Stomach (tissue), 4 donors: Measurements from ENCODE around the gene ADGRG4.

Experiments used
- EP300 ChIP-seq: sonication (generic); formaldehyde crosslinking; IDR thresholded peaks from one replicate; pipeline ENCODE4 v1.6.1; 2017; ENCODE audit warnings: antibody characterized with exemption
- POLR2A ChIP-seq, 4 donors: fragments of 450-650 bp; IDR thresholded peaks; one replicate each; pipeline ENCODE4 v1.6.1; 2016; ENCODE audit warnings: antibody characterized with exemption in 4 of 4, control low read depth in 2 of 4, mild to moderate bottlenecking in 1 of 4, moderate library complexity in 1 of 4
- POLR2AphosphoS5 ChIP-seq, 3 donors: sonication (generic); formaldehyde crosslinking; IDR thresholded peaks; one replicate each; pipeline ENCODE4 v1.6.1; 2016; ENCODE audit warnings: antibody characterized with exemption in 3 of 3
- TF ChIP-seq, protein P1 (sequence below), 7 experiments: fragments of 450-650 bp in 4 of 7; fragments of 200-600 bp in 3 of 7; sonication (generic) in 3 of 7; IDR thresholded peaks; one replicate each; pipeline ENCODE4 v1.5.1; 2016 to 2019; ENCODE audit warnings: antibody characterized with exemption in 7 of 7, control low read depth in 2 of 7, mild to moderate bottlenecking in 1 of 7

DNA sequence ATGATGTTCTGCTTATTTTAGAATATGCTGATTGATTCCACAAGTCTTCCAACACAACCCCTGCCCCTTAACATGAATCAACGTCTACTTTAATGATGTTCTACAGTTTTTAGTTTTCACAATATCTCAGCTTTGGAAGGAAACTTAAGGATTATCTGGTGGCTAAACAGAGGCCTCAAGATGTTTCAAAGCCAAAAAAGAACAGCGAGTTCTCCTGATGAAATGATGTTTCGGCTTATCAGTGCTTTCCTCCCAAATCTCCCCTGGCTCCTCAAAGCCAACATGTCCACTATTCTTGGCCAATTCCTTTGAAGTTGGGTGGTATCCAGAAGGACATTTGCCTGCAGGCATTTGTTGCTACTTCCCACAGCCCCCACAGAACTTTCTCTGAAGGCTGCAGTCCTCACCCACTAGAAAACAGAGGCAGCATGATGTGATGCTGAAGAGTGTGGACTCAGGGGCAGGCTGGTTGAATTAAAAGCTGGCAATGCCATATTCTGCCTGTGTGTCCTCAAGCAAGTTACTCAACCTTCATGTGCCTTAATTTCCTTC lies 87.3 kb downstream of the ADGRG4 start:
- TF ChIP-seq, protein P1, sequence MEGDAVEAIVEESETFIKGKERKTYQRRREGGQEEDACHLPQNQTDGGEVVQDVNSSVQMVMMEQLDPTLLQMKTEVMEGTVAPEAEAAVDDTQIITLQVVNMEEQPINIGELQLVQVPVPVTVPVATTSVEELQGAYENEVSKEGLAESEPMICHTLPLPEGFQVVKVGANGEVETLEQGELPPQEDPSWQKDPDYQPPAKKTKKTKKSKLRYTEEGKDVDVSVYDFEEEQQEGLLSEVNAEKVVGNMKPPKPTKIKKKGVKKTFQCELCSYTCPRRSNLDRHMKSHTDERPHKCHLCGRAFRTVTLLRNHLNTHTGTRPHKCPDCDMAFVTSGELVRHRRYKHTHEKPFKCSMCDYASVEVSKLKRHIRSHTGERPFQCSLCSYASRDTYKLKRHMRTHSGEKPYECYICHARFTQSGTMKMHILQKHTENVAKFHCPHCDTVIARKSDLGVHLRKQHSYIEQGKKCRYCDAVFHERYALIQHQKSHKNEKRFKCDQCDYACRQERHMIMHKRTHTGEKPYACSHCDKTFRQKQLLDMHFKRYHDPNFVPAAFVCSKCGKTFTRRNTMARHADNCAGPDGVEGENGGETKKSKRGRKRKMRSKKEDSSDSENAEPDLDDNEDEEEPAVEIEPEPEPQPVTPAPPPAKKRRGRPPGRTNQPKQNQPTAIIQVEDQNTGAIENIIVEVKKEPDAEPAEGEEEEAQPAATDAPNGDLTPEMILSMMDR (IDR thresholded peaks at IDR 0.05) = no peak
- TF ChIP-seq POLR2AphosphoS5 (IDR thresholded peaks at IDR 0.05) = no peak
- no peak for TF ChIP-seq EP300
- no peak for TF ChIP-seq POLR2A (IDR thresholded peaks at IDR 0.05)
